Limb (tissue), 2 donors: ENCODE results near the gene FCAMR.
"Not testable (repeated sequence)": the region's sequence is repeated elsewhere in the genome, so short reads cannot be mapped to it uniquely, and the experiment has no call there.

Experiments used
- DNase-seq, 2 donors: peaks; one replicate each; pipeline ENCODE4 v3.0.0-alpha.2; 2016; ENCODE audit errors: extremely low spot score in 2 of 2

The FCAMR gene

GRCh38 chr1:206932177-206932576 is 38.1 kb downstream of the FCAMR start:
- no peak for DNase-seq

GRCh38 chr1:206931709-206932108 is 38.6 kb downstream of the FCAMR start:
- DNase-seq: no peak

GRCh38 chr1:206930210-206930798 is 40.0 kb downstream of the FCAMR start:
- DNase-seq: no peak

- no peak for DNase-seq
Observed at GRCh38 chr1:206929524-206929923, 40.7 kb downstream of the FCAMR start.

GRCh38 chr1:206926286-206926685 is 44.0 kb downstream of the FCAMR start:
- DNase-seq: no peak

- no peak for DNase-seq
Observed at GRCh38 chr1:206925106-206925736, 45.0 kb downstream of the FCAMR start.

GRCh38 chr1:206924592-206925105 is 45.6 kb downstream of the FCAMR start:
- DNase-seq: no peak

- not testable (repeated sequence) for DNase-seq
Observed at GRCh38 chr1:206923961-206924557, 46.2 kb downstream of the FCAMR start.

- DNase-seq: no peak
Observed at GRCh38 chr1:206923009-206923960, 47.0 kb downstream of the FCAMR start.

GRCh38 chr1:206922524-206922923 is 47.7 kb downstream of the FCAMR start:
- no peak for DNase-seq

- no peak for DNase-seq
Observed at GRCh38 chr1:206921772-206922265, 48.4 kb downstream of the FCAMR start, which contains the start of gene FCMR. TSS of gene FCMR (minus strand) at chr1:206921941. CDS start at chr1:206921854, 87 bp downstream.

GRCh38 chr1:206918076-206918475 is 52.2 kb downstream of the FCAMR start:
- no peak for DNase-seq

- no peak for DNase-seq
Observed at GRCh38 chr1:206916000-206916709, 54.1 kb downstream of the FCAMR start.

- DNase-seq: no peak
Observed at GRCh38 chr1:206915030-206915735, 55.1 kb downstream of the FCAMR start.

GRCh38 chr1:206913766-206914537 is 56.3 kb downstream of the FCAMR start:
- no peak for DNase-seq

GRCh38 chr1:206912445-206913095 is 57.7 kb downstream of the FCAMR start:
- peak; percentile 73 to 87 for DNase-seq

GRCh38 chr1:206911064-206911663 is 59.1 kb downstream of the FCAMR start:
- peak in 1 of 2 donors; percentile 52 for DNase-seq

- DNase-seq: no peak
Observed at GRCh38 chr1:206909883-206910318, 60.4 kb downstream of the FCAMR start.
